GM18873 (cell line): ENCODE data around the gene SRD5A1.
"Not testable (repeated sequence)": the region's sequence is repeated elsewhere in the genome, so short reads cannot be mapped to it uniquely, and the experiment has no call there.

Experiments
- ATAC-seq: cut with Tn5 transposase; IDR thresholded peaks from one replicate; pipeline ENCODE4 v1.9.1; 2021; ENCODE audit warnings: mild to moderate bottlenecking, moderate library complexity, moderate number of reproducible peaks; ENCODE audit not compliant: unreplicated experiment, low FRiP score

SRD5A1 gene

DNA sequence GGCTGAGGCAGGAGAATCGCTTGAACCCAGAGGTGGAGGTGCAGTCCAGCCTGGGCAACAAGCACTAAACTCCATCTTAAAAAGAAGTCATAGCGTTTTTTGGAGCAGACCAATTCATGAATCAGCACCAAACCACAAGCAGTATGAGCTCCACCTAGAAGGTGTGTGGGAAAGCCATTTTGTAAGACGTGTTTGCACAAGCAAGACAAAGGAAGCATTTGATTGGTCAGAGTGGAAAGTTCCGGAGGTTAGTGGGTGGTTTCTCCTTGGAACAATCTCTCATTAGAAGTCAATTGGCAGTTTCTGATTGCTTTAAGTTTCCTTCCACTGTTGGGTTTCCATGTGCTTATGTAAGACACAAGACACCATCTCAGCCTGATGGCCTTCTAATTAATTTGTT is 5.0 kb downstream of the SRD5A1 start:
- ATAC-seq, result no peak

- no peak for ATAC-seq
These were observed 9.4 kb downstream of the SRD5A1 start for GRCh38 chr5:6642655-6643054.

- no peak for ATAC-seq
These were observed 11.6 kb downstream of the SRD5A1 start for GRCh38 chr5:6644794-6645241.

DNA sequence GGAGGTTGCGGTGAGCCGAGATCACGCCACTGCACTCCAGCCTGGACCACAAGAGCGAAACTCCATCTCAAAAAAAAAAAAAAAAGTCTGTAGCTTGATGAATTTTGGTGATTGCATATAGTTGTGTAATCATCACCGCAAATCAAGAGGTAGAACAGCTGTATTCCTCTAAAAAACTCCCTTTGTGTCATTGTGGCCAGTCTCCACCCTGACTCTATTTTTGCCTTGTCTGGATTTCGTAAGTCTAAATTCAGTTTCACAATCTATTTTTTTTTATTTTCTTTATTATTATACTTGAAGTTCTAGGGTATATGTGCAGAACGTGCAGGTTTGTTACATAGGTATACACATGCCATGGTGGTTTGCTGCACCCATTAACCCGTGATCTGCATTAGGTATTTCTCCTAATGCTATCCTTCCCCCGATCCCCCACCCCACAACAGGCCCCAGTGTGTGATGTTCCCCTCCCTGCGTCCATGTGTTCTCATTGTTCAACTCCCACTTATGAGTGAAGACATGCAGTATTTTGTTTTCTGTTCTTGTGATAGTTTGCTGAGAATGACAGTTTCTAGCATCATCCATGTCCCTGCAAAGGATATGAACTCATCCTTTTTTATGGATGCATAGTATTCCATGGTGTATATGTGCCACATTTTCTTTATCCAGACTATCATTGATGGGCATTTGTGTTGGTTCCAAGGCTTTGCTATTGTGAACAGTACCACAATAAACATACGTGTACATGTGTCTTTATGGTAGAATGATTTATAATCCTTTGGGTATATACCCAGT is 12.5 kb downstream of the SRD5A1 start:
- ATAC-seq, result not testable (repeated sequence)

DNA sequence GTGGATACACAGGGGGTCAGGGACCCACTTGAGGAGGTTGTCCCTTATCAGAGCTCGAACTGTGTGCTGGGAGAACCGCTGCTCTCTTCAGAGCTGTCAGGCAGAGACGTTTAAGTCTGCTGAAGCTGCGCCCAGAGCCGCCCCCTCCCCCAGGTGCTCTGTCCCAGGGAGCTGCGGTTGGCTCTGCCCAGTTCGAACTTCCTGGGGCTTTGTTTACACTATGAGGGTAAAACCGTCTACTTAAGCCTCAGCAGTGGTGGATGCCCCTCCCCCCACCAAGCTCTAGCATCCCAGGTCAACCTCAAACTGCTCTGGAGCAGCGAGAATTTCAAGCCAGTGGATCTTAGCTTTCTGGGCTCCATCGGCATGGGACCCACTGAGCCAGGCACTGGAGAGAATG is 15.9 kb downstream of the SRD5A1 start:
- ATAC-seq, result no peak

- no peak for ATAC-seq
These were observed 16.4 kb downstream of the SRD5A1 start for GRCh38 chr5:6649681-6650080.

- ATAC-seq, result peak; percentile 90
These were observed 18.8 kb downstream of the SRD5A1 start for GRCh38 chr5:6652025-6652424.

GRCh38 chr5:6655432-6655831 is 22.2 kb downstream of the SRD5A1 start:
- no peak for ATAC-seq

DNA sequence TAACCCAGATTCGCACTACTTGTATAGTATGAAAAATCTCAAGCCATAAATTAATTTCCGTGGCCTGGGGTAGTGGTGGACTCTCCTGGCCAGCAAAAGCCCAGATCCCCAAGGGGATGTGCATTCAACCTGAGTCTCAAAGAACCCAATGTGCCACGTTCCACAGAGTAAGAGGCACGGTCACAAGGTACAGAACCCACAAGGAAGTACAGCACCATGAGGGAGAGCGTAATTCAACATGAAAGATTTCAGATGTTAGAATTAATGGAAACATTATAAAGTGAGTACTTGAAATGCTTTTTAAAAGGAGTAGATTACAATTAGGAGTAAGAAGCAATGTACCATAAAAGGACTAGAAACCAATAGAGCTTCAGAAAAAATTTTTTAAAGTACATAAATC is 23.4 kb downstream of the SRD5A1 start:
- no peak for ATAC-seq

GRCh38 chr5:6659941-6660684 is 26.9 kb downstream of the SRD5A1 start:
- ATAC-seq, result peak; percentile 74

- ATAC-seq, result peak; percentile 38
These were observed 27.4 kb downstream of the SRD5A1 start for GRCh38 chr5:6660688-6661087.

DNA sequence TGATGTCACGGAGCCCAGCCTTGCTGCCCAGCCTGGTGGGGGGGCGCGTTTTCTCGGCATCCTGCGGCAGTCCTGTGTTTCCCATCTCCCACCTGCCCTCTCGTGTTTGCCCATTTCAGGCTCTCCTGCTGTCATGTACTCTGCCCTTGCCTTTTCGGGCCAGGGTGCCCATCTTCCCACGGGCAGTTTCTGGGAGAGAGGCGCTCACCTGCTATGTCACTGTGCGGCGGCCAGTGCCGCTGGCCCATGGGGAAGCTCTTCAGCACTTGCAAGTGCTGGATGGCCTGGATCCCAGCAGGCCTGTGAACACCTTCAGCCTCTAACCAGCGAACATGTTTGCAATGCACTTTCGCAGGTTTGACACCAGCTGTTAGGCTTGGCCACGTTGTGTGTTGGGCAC is 33.5 kb downstream of the SRD5A1 start:
- no peak for ATAC-seq

GRCh38 chr5:6667648-6668047 is 34.4 kb downstream of the SRD5A1 start:
- ATAC-seq, result no peak

GRCh38 chr5:6668717-6669116 is 35.5 kb downstream of the SRD5A1 start:
- not testable (repeated sequence) for ATAC-seq

DNA sequence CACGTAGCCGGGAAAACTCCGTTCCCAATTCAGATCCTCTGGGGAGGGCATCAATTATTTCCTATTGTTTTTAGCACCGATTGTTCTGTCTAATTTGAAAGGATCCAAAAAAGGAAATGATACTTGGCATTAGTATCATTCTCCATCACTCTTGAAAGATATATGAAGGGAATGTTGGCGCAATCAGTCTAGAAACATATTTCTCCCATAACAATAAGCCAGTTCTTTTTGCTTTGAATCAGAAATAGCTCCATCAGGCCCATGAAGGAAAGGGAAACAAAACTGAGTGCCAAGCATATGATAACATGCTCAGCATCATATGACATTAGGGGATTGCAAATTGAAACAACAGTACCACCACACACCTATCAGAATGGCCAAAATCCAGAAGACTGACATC is 39.8 kb downstream of the SRD5A1 start:
- ATAC-seq, result no peak

DNA sequence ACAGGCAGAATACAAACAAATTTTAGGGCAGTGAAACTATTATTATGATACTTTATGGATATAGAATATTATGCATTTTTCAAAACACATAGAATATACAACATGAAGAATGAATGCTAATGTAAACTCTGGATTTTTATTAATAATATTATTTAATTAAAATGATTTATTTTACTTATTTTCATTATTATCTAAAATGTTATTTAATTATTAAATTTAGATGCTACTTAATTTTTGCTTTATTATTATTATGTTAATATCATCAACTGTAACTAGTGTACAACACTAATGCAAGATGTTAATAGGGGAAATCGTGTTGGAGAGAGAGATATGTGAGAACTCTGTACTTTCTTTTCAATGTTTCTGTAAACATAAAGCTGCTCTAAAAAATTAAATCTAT is 40.7 kb downstream of the SRD5A1 start:
- ATAC-seq, result no peak

GRCh38 chr5:6674421-6674820 is 41.2 kb downstream of the SRD5A1 start:
- ATAC-seq, result no peak

DNA sequence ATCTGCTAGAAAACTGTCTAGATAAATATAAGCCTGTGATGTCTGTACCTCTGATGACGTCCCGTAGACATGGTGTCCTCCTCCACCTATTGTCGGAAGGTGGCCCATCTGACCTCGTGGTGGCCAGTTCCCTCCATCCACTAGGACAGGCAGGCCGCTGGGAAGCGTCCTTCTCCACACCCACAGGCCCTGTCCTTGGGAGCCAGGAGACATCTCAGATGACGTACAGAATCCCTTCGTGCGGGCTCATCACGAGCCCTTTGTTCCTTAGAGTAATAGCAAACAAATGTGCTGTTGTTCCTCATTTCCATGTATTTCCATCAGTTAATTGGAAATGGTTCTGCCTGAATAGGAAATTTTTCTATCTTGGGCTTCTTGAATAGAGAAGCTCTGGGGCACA is 41.6 kb downstream of the SRD5A1 start:
- no peak for ATAC-seq

DNA sequence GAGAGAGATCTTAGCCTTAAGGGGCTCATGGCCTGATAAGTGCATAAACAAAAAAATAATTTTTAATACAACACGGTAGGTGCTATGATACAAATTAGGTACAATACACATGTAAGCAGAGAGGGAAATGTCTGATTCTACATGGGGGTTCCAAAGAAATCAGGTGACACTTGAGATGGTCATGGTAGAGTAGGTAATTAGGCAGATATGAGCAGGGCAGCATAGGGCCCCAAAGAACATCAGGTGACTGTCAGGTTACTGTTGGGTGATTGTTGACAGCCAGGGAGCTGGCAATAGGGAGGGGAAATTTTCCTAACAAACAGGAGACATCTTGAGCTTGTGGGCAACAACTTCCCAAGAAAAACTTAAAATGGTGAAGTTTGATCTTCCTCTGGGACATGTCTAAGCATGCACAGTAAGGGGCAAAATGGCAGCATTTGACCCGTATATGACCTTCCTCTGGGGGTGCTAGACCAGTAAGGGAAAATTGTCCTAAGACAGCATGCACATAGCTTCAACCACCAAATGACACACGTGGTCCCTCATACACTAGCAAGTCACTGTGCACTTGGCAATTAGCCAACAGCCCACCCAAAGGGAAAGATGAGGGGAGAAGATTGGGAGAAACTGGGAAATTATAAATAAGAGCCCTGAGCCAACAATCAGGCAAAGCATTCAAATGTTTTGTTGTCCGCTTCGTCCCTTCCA is 42.7 kb downstream of the SRD5A1 start:
- ATAC-seq, result no peak

GRCh38 chr5:6676702-6677101 is 43.5 kb downstream of the SRD5A1 start:
- ATAC-seq, result no peak

DNA sequence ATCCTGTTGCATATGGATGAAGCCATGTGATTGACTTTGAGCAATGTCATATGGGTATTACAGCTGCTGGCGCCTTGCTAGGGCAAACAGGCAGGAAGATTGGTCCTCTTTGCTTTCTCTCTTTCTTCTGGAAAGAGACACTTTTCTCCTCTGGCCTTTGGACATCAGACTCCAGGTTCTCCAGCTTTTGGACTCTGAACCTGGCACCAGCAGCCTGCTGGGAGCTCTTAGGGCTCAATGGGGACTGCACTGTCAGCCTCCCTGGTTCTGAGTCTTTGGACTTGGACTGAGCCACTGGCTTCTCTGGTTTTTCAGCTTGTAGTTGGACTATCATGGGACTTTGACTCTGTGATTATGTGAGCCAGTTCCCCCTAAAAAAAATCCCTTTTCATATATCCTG is 45.1 kb downstream of the SRD5A1 start:
- ATAC-seq, result no peak
